HG03520 (cell line): ENCODE data around the gene SFXN3.
"Not testable (repeated sequence)": the region's sequence is repeated elsewhere in the genome, so short reads cannot be mapped to it uniquely, and the experiment has no call there.

Experiments
- ATAC-seq: cut with Tn5 transposase; IDR thresholded peaks from one replicate; pipeline ENCODE4 v1.9.1; 2021; ENCODE audit warnings: mild to moderate bottlenecking, moderate library complexity; ENCODE audit not compliant: unreplicated experiment

Gene SFXN3

DNA sequence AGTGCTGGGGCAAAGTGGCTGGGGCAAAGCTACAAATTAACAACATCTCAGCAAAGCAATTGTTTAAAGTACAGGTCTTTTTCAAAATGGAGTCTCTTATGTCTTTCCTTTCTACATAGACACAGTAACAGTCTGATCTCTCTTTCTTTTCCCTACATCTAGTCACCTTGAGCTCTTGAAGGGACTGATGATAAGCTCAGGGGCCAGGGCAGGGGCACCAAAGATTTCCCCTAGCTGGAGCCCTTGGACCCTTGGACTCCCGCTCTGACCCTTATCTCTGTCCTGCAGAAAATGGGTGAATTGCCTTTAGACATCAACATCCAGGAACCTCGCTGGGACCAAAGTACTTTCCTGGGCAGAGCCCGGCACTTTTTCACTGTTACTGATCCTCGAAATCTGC, 3.4 kb downstream of the SFXN3 start:
- ATAC-seq, result not testable (repeated sequence)

DNA sequence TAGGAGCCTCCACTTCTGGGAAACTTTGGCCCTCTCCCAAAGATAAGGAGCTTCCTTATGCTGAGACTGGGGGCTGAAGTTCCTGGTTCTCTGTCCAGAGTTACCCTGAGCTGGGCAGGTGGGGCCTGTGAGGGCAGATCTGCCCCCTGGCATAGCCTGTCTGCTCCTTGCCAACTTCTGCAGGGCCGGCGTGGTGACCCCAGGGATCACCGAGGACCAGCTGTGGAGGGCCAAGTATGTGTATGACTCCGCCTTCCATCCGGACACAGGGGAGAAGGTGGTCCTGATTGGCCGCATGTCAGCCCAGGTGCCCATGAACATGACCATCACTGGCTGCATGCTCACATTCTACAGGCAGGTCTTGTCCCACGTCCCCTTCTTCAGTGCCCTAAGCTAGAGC, 4.3 kb downstream of the SFXN3 start:
- no peak for ATAC-seq

DNA sequence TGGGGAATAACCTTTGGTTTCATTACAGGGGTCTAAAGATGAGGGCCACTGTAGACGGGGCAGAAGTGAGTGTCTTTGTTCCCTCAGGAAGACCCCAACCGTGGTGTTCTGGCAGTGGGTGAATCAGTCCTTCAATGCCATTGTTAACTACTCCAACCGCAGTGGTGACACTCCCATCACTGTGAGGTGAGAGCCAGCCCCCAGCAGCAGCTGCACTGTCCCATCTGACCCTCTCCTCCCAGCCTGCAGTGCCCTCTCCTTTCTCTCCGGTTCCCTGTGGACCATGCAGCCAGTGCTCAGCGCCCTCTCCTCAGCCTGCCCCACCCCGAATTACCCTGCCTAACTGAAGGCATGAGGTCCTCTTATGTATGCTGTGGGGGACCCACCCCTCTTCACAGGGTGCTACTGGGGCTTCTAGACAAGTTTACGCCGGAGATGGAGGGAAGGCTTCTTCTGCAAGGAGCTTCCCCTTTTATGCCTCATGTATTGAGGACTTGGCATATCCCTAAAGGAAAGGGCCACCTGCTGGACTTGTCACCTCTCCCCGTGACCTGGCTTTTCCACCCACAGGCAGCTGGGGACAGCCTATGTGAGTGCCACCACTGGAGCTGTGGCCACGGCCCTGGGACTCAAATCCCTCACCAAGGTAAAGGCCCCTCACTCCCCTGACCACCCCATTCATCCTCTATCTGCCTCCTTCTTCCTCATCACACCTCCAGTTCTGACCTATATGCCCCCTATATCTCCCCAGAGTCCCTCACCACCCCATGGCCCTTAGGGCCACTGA, 5.1 kb downstream of the SFXN3 start:
- ATAC-seq, result no peak

DNA sequence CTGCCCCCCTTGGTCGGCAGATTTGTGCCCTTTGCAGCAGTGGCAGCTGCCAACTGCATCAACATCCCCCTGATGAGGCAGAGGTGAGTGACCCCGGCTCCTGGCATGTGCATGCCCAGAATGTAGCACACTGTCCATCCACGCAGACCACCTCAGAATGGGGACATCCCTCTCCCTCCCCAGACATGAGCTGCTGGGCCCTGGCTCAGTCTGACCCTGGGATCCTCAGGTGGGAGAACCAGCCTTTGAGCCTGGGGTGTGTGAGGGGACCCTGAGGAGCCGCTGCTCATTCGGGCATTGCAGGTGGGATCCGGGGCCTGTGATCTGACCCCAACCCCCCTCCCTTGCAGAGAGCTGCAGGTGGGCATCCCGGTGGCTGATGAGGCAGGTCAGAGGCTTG, 5.7 kb downstream of the SFXN3 start:
- ATAC-seq, result no peak

DNA sequence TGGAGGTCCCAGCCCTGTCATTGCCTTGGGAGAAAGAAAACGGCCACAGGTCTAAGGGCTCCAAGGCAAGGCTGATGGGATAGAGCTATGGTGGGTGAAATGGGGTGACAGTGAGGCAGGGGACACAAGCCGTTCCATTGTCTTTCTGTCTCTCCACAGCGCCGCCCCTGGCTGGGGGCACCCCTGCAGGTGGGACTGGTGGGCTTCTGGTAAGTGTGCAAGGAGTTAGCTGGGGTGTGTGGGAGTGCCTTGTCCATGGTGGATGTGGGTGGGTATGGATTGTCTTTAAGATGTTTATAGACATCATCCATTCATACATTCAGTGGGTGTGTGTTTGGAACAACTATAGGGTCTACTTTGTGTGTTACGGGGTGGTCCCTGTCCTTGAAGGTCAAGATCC, 7.5 kb downstream of the SFXN3 start:
- no peak for ATAC-seq

DNA sequence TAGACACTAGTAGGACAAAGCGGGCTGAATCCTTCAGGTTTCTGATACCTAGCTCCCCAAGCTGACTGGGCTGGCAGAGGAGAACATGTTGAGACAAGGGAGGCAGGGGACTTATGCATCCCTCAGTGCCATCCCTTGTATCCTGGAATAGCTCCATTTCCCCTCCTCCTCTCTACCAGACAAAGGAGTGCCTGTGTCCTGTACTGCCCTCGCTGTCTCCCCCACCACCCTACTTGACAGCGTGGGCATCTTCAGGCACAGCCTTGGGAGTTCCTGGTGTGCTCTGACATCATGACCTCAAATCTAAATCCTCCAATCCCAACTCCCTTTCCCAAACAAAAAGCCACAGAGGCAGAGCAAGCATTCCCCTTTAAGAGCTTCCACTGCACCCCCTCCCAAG, 9.0 kb downstream of the SFXN3 start:
- no peak for ATAC-seq

DNA sequence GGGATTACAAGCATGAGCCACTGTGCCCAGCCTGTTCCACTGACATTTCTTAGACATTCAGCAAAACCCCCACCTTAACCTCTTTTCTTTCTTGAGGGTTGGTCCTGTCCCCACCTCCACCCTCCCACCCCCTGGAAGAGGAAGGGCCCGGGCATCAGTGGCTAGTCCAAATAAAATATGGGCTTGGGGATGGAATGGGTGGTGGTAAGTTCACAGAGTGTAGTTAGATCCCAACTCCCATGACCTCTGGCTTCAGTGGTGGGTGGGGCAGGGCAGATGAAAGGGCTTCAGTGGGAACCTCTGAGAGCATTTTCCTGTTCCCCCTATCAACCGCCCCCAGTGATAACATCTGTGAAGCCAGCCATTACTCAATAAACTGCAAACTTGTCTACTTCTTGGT, 9.8 kb downstream of the SFXN3 start:
- ATAC-seq, result no peak

DNA sequence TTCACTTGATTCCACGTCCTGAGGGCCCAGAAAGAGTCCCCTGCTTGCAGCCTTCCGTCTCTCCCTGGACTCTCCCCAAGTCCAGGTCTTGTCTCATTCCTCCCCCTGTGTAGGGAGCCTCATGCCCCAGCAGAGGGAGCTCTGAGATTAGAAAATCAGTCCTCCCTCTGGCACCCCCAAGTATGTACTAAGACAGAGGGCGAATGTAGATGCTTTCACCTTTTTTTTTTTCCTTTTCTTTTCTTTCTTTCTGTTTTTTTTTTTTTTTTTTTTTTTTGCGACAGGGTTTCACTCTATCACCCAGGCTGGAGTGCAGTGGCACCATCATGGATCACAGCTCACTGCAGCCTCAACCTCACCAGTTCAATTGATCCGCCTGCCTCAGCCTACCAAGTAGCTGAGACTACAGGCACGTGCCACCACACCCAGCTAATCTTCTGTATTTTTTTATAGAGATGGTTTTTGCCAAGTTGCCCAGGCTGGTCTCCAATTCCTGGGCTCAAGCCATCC, 10.3 kb downstream of the SFXN3 start:
- ATAC-seq, result no peak

DNA sequence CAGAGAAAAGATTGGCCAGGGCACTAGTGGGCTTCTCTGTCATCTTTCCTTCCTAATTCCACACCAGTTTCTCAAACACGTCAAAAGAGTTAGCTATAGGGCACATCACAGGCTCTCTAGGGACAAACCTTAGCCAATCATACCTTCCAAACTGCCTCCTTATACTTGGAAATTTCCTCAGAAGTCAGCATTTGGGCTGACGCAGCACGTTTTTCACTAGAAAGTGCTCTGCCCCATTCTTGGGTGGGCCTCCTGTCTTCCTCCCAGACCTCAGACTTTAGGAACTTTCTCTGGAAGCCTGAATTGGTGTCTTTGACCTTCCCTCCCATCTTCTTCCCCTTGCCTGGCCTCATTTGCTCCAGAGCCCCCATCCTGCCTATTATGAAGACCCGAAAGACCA, 11.1 kb downstream of the SFXN3 start:
- ATAC-seq, result no peak

DNA sequence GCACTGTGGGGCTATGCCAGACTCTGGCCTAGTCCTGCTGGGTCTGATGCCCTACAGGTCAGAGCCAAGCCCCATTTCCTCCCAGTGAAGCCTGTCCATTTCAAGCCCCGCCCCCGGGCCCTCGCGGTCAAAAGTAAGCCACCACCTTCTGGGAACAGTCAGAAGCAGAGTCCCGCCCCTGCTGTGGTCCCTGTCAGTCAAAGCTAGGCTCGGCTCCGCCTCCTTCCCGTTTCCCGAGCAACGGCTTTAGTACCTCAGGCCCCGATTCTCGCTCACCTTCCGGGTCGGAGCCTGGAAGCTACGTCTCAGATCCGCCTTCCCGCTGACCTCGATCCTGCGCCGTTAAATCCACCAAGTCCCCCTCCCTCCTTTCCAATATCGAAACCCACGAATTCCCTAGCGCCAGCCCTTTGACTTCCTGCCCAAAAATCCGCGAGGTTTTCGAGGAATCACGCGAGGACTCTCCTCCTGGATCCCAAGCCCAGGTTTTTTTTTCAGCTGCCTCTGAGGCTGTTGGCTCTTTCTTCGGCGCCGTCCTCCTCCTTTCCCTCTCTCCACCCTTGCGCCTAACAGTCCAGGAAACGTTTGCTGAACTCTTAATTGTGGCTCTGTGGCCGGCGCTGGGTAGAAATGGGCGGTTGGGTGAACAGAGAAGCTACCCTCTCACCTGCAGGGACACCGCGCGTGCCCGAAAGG, 11.8 kb downstream of the SFXN3 start:
- ATAC-seq, result peak; percentile 95

DNA sequence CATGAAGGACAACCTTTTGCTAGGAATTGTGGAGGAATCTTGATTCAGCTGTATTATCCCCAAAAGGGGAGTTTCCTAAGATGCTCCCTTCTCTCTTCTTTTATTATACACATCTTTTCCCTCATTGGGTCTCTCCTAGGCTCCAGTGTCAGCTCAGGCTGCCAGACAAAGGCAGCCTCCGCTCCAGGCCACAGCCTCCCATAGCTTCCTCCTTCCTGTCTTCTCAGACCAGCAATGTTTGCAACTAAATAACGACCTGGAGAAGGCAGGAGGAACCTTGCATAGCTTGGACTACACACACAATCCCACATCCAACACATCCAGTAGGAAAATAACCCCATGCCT, 12.3 kb downstream of the SFXN3 start:
- no peak for ATAC-seq

DNA sequence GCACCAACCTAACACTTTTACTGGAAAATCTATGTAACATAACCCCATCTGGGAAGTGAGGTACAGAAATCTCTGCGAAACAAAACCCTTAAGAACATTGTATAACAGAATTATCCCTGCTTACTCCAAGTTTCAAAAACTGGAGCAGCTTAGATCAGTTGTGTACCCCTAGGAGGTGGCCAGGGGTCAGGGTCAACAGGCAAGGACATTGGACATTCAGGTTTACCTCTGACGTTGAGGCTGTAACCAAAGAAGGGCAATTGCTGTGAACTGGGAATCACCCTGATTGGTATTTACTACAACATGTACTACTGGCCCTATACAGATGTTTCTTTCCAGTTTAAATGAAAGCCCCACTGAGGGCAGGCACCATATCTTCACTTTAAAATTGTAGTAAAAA, 13.1 kb downstream of the SFXN3 start:
- ATAC-seq, result no peak

DNA sequence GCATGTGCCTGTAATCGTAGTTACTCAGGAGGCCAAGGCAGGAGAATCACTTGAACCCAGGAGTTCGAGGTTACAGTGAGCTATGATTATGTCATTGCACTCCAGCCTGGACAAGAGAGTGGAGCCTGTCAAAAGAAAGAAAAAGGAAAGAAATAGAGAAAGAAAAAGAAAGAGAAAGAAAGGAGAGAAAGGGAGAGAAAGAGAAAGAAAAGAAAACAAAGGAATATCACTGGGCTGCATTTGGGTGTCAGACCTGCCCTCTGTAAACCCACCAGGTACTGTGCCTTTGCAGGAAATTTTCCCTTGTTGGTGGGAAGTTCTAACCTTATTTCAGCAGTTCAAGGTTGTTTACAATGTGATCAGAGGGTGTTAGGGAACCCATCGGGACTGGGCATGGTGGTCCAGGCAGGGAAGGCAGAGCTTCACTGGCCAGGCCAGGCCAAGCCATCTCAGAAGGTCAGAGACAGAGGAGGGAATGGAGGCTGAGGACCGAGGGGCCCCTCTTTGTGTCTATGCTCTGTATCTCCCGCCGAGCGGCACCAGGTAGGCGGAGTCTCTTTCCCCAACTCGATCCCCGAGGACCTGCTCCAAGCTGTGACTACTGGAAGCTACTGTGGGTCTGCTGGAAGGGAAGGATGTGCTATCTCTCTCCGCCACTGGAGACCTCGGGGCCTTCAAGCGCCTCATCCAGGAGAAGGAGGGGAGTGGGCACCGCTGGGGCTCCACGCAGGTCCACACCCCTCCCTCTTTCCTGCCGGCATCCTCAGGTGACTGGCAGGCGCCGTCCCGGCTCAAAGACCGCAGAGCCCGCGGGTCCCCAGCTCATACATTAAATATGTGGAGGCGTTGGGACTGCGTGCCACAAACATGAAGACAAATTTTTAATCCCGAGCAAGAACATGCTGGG, 15.6 kb downstream of the SFXN3 start:
- ATAC-seq, result no peak

DNA sequence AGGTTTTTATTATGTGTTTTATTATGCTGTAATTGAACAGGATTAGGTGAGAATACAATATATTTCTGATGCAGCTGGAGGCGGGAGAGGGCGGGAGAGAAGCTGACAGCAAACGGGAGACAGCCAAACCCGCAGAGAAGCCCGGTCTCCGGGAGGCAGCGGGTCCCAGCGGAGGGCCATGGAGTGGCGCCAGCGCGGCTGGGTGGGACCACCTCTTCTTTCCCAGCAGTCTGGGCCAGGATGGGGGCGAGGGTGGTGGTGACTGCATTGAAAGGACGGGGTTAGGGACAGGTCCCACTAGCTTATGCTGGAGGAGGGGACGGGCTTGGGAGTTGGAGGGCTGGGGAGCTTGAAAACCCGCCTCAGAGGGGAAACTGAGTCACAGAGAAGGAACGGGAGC, 16.2 kb downstream of the SFXN3 start:
- ATAC-seq, result no peak

DNA sequence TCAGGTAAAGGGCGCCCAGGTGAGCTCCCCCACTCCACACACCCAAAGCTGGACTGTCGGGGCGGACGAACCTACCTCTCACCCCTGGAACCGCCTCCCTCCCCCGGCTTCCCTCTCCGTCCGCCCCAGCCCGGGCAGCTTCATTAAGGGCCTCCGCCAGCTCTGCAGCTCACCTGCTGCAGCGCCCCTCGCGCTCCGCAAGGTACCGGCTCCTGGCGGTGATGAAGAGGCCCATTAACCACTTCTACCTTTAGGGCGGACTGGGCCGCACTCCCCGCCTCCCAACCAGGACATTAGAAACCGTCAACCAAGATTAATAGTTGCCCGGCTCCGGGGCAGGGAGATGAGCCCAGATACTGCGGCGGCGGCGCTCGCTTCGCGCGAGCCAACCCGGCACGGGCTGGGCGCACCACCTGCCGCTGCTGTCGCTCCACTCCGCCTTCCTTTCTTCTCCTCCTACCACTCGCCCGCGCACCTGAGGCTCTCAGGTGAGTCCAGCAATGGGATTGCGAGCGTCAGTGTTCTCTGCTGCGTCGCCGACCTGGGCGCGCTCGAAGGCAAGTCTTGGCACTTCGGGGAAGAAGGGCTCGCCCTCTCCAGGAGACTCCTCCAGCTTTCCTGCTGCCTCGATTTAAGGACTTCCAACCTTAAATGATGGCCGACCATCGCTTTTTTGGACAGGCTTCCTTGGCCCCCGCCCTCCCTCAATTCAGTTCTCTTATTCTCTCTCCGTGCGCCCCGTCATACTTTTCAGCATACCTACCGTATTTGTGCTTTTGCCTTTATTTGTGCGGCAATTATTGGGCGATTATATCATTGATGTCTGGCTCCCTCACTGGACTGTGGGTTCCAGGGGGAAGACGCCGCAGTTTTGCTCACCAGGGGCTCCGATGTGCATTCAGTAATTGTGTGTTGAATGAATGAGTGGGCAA, 17.2 kb downstream of the SFXN3 start:
- no peak for ATAC-seq

DNA sequence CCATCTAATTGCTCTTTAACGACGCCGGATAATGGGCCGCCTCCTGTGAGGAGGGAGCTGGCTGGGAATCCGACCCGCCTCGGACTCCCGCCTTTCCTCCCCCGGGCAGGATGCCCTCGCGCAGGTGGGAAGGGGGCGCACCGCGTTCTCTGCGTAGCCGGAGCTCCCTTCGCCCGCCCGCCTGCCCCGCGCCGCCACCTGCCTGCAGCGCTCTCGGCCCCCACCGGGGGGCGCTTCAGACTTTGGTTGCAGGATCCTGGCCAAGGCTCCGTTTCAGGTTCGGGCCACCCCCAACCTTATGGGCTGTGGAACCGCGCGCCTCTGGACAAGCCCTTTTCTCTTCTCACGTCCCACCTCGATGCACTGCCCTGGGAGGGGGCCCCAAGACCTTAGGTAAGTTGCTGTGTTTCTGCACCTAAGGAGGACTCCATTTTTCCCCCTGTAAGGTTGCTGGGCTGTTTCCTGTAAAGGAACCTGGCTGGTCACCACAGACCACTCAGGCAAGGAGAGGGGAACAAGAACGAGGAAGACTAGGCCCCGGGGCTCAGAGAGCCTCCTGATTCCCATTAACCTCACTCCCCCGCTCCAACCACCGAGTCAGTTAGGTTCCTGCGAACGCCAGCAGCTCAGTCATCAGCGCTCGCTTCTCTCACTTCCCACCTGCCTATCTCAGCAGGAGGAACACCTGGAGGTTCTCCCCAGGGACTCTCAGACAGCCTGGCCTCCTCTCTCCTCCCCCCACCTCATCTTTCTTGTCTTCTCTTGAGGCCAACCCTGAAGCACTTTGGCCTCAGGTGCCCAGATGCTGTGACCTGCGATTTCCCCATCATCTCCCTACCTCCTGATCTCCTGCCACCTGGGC, 19.4 kb downstream of the SFXN3 start:
- no peak for ATAC-seq

DNA sequence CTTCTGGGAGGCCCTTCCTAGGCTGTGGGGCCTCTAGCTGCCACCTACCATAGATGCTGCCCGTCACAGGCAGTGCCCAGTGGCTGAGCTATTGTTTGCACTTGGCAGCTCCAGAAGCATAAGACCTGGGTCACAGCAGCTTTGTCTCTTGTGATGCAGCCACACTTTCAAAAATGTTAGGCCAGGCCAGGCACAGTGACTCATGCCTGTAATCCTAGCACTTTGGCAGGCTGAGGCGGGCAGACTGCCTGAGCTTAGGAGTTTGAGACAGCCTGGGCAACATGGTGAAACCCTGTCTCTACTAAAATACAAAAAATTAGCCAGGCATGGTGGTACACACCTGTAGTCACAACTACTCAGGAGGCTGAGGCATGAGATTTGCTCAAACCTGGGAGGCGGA, 21.3 kb downstream of the SFXN3 start:
- no peak for ATAC-seq

DNA sequence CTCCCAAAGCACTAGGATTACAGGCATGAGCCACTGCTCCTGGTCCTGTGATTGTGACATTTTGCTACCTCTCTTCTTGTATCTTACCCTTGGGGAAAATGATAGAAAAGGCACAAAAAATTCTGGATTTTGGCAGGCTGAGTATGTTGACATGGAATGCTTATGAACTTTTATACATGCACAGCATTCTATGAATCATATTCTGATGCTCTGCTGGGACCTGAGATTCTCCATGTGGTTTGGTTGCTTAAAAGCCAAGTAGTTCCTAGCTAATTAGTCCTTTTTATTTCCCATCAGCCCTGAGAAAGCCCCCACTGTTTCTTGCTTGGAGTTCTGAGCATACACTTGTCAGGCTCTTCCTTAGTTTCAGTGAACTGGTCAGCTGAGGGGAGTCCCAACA, 22.5 kb downstream of the SFXN3 start:
- ATAC-seq, result no peak

DNA sequence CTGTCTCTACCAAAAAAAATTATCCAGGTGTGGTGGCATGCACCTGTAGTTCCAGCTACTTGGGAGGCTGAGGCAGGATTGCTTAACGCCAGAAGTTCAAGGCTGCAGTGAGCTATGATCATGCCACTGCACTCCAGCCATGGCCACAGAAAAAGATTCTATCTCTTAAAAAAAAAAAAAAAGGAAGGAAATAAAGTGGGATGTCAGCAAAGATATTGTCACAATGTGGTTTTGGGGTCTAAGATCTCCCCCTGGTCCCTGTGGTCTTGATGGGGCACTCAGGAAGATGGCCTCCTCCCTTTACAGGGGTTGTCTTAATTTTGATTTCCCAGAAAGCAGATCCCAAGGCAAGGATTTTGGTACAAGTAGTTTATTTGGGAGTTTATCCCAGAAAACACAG, 23.3 kb downstream of the SFXN3 start:
- ATAC-seq, result no peak

DNA sequence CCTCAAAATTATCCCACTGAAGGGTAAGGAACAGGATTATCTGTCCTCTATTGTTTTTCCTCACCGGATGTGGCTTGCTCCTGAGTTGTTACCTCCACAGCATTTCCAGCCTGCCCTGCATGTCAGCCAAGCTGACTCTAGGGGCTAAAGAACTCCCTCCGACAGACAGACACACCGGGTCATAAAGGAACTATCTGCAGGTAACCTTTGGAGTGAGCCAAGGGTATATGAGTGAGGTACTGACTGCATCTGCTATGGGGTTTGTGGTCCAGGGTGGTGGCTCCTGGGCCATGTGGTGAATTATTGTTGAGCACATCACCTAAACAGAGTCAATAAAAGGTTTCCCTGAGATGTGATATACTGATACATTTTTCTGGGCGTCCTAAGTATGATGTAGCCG, 23.8 kb downstream of the SFXN3 start:
- no peak for ATAC-seq
